Chondrocyte (in vitro differentiated cells): ENCODE measurements around the gene KICS2. TPM values are rescaled to one million over a fixed set of nuclear protein-coding genes. Genes with fewer than 3 reads are reported as not detected.
A peak's percentile ranks its signal among the peaks of the same experiment; 100 is the strongest.

Experiments
- DNase-seq: peaks from one replicate; pipeline ENCODE4 v3.0.0; 2021; ENCODE audit warnings: mixed read lengths, low spot score
- H3K27ac Mint-ChIP-seq: one replicate; pipeline ENCODE4 v1.8.0; 2021; ENCODE audit warnings: mild to moderate bottlenecking, moderate library complexity, mixed read lengths; ENCODE audit not compliant: unreplicated experiment
- H3K27me3 Mint-ChIP-seq: 2 replicates; pipeline ENCODE4 v1.8.0; 2021; ENCODE audit warnings: low read depth, mixed read lengths
- H3K36me3 Mint-ChIP-seq: 2 replicates; pipeline ENCODE4 v1.8.0; 2021; ENCODE audit warnings: low read depth, mixed read lengths
- H3K4me1 Mint-ChIP-seq: 2 replicates; pipeline ENCODE4 v1.8.0; 2021; ENCODE audit warnings: low read depth, mild to moderate bottlenecking, mixed read lengths
- H3K4me3 Mint-ChIP-seq: one replicate; pipeline ENCODE4 v1.8.0; 2021; ENCODE audit warnings: mild to moderate bottlenecking, moderate library complexity, mixed read lengths; ENCODE audit not compliant: unreplicated experiment
- H3K9me3 Mint-ChIP-seq: 2 replicates; pipeline ENCODE4 v1.8.0; 2021; ENCODE audit warnings: low read depth, mixed read lengths
- total RNA-seq: library from RNA; stranded (reverse); gene quantifications from 3 replicates; pipeline ENCODE4 v1.2.1, GENCODE V29; 2021
- TF ChIP-seq, protein P1 (sequence below): fragments of 200-600 bp; sonication (generic); IDR thresholded peaks from 2 replicates; pipeline ENCODE4 v1.5.0; 2021; ENCODE audit warnings: antibody characterized with exemption, mild to moderate bottlenecking, moderate library complexity

Gene KICS2
- total RNA-seq, 1 donor from 2014 or later, result 3.1 TPM

DNA sequence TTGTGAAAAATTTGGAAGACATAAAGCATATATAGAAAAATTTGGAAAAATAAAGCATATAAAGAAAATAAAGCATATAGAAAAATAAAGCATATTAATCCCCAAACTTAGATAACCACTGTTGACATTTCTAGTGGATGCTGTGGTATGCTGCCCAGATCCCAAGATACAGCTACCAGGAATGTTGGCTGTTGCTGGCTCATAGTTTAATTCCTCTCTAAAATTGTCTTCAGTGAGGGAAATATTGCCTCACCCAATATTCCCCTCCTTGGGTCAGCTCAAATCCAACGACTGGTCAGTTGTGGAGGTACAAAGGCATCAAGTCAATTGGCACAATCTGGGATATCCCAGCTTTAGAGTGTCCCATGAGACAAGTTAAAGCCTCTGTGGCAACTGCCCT, 10.1 kb upstream of the KICS2 start:
- Mint-ChIP-seq H3K36me3 (no peaks in the 10 kb centered on the region), H3K27ac (no peak overlapping the region), H3K27me3 (no peaks in the 10 kb centered on the region), H3K9me3 (peaks cover 9% of the 10 kb centered on the region), H3K4me3 (no peak overlapping the region), H3K4me1 (peaks cover 4% of the 10 kb centered on the region)
- no peak for DNase-seq
- TF ChIP-seq, protein P1, sequence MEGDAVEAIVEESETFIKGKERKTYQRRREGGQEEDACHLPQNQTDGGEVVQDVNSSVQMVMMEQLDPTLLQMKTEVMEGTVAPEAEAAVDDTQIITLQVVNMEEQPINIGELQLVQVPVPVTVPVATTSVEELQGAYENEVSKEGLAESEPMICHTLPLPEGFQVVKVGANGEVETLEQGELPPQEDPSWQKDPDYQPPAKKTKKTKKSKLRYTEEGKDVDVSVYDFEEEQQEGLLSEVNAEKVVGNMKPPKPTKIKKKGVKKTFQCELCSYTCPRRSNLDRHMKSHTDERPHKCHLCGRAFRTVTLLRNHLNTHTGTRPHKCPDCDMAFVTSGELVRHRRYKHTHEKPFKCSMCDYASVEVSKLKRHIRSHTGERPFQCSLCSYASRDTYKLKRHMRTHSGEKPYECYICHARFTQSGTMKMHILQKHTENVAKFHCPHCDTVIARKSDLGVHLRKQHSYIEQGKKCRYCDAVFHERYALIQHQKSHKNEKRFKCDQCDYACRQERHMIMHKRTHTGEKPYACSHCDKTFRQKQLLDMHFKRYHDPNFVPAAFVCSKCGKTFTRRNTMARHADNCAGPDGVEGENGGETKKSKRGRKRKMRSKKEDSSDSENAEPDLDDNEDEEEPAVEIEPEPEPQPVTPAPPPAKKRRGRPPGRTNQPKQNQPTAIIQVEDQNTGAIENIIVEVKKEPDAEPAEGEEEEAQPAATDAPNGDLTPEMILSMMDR, result no peak

- Mint-ChIP-seq H3K27ac (no peak overlapping the region), H3K4me3 (no peak overlapping the region), H3K4me1 (peaks cover 4% of the 10 kb centered on the region), H3K27me3 (no peaks in the 10 kb centered on the region), H3K36me3 (no peaks in the 10 kb centered on the region), H3K9me3 (peaks cover 9% of the 10 kb centered on the region)
- no peak for DNase-seq
- TF ChIP-seq, protein P1, result no peak
Observed at GRCh38 chr12:64229796-64230195, 7.7 kb upstream of the KICS2 start.

GRCh38 chr12:64229240-64229639, 7.1 kb upstream of the KICS2 start:
- H3K9me3 Mint-ChIP-seq, result peaks cover 9% of the 10 kb centered on the region
- H3K4me3 Mint-ChIP-seq, result no peak overlapping the region
- H3K27ac Mint-ChIP-seq, result no peak overlapping the region
- H3K4me1 Mint-ChIP-seq, result peaks cover 4% of the 10 kb centered on the region
- H3K36me3 Mint-ChIP-seq, result no peaks in the 10 kb centered on the region
- DNase-seq, result no peak
- TF ChIP-seq, protein P1, result no peak
- H3K27me3 Mint-ChIP-seq, result no peaks in the 10 kb centered on the region

GRCh38 chr12:64225626-64226025, 3.5 kb upstream of the KICS2 start:
- peaks cover 9% of the 10 kb centered on the region for H3K9me3 Mint-ChIP-seq
- DNase-seq, result no peak
- no peaks in the 10 kb centered on the region for H3K36me3 Mint-ChIP-seq
- H3K4me3 Mint-ChIP-seq, result no peak overlapping the region
- TF ChIP-seq, protein P1, result no peak
- H3K27ac Mint-ChIP-seq, result no peak overlapping the region
- H3K4me1 Mint-ChIP-seq, result peaks cover 11% of the 10 kb centered on the region
- no peaks in the 10 kb centered on the region for H3K27me3 Mint-ChIP-seq

DNA sequence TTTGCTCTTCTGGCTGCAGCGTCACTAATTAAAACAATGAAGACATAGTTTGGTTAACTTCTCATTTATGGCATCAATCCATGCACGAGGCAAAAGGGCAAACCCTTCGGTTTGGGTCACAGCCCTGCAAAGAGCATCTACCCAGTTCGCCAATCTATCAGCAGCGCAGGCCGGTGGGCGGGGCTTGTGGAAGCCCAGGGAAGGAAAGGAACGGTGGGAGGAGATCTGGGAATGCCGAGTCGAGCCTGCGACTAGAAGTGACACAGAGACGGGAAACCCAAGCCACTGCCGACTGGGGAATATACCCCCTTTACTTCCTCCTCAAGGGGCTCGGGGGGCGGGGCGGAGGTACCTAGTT, 466 bp downstream of the KICS2 start:
- Mint-ChIP-seq H3K27ac (peak overlapping the region; percentile 98), H3K27me3 (no peaks in the 10 kb centered on the region), H3K4me1 (peaks cover 11% of the 10 kb centered on the region), H3K4me3 (peak overlapping the region; percentile 84), H3K36me3 (no peaks in the 10 kb centered on the region), H3K9me3 (no peaks in the 10 kb centered on the region)
- DNase-seq, result no peak
- TF ChIP-seq, protein P1, result no peak
